HT1080 (cell line): ENCODE data around the gene UPF1. TPM values are rescaled to one million over a fixed set of nuclear protein-coding genes. Genes with fewer than 3 reads are reported as not detected.
"Not testable (repeated sequence)": the region's sequence is repeated elsewhere in the genome, so short reads cannot be mapped to it uniquely, and the experiment has no call there.

Experiments used
- DNase-seq: peaks from one replicate; pipeline ENCODE4 v3.0.0-alpha.2; 2015; ENCODE audit warnings: low read depth
- total RNA-seq: library from RNA; depleted of rRNA; stranded (reverse); fragments of >200 nt; shearing (Covaris generic); gene quantifications from 2 replicates; pipeline ENCODE4 v1.2.3, GENCODE V29; 2014

UPF1 gene
- total RNA-seq, 1 experiment from 2014 or later = 57.5 TPM

DNA sequence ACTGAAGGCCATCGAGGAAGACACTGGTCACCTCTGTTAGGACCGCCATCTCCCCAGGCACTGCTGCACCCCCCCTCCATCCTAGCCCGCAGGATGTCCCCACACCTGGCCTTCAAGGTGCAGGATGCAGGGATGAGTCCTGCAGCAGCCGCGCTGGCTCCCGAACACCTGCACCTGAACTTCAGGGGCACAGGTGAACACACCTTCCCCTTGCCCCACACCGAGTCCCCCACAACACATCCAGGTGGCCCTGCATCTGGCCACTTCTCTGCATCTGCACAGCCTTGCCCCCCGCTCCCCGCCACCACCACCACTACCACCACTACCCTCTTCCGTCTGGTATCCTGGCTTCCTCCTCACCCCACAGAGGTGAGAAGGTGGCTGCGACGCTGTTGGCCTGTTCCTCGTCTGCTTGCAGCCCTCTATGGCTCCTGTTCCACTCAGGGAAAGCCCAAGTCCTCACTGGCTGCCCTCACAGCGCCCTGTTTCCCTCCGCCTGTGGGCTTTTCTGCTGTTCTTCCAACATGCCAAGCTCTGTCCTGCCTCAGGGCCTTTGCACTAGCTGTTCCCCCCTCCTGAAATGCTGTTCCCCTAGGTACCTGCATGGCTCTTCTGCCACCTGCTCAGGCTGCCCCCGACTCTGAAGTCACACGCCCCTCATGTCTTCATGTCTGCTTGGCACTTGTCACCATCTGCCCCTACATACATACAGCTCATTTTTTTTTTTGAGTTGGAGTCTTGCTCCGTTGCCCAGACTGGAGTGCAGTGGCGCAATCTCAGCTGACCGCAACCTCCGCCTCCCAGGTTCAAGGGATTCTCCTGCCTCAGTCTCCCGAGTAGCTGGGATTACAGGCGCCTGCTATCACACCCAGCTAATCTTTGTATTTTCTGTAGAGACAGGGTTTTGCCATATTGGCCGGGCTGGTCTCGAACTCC, 65.6 kb downstream of the UPF1 start:
- DNase-seq = no peak

DNA sequence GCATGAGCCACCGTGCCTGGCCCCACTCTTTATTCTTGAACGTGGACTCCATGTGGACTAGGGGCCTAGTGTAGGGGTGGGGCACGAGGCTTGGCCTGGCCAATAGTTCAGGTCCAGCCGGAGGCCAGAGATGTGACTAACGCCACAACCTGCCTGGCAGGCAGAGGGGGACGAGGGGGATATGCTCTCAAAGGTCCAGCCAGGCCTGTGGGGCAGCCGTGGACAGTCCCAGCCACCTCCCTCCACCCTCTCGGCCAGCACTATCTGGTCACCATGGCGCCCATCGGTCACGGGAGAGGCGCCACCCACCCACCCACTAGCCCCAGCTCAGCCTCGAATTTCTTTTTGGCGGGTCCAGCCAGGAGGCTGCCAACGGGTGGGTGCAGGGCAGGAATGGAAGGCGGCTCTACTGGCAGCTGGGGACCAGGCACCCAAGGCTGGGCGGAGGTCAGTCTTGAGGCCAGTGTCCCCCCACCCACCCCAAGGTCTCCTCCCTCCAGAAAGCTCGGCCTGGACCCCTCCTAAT, 66.4 kb downstream of the UPF1 start:
- DNase-seq = no peak

DNA sequence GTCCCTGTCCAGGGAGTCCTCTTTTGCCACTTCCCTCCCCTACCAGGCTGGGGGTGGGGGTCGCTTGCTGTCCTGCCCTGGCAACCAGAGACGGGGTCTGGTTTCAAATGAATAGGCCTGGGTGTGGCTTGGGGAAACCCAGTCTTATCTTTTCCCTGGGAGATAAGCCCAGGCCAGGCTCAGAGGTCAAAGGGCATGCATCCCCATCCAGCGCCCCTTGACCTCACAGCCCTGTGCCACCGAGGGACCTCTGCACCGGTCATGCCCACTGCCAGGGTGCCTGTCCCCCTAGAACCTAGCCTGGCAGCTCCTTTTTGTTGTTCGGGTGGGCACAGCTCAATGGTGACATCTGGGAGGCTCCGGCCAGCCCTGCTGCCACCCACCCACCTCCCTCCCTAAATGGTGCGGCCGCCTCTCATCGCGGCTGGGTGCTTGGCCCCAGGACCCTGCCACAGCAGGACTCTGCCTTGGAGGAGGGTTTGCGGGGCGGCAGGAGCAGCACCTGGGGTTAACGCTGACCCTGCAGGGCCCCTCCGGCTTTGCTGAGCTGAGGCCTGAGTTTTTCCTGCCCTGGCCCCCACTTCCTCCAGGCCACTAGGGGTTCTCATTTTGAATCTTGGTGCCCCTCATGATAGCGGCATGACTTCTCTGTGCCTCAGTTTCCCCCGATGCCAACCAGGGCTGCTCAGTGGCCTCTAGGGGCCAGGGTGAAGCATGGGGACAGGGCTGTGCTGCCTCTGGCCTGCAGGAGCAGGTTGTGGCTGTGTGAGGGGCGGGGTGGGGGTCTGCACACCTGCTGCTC, 67.0 kb downstream of the UPF1 start:
- DNase-seq = no peak

DNA sequence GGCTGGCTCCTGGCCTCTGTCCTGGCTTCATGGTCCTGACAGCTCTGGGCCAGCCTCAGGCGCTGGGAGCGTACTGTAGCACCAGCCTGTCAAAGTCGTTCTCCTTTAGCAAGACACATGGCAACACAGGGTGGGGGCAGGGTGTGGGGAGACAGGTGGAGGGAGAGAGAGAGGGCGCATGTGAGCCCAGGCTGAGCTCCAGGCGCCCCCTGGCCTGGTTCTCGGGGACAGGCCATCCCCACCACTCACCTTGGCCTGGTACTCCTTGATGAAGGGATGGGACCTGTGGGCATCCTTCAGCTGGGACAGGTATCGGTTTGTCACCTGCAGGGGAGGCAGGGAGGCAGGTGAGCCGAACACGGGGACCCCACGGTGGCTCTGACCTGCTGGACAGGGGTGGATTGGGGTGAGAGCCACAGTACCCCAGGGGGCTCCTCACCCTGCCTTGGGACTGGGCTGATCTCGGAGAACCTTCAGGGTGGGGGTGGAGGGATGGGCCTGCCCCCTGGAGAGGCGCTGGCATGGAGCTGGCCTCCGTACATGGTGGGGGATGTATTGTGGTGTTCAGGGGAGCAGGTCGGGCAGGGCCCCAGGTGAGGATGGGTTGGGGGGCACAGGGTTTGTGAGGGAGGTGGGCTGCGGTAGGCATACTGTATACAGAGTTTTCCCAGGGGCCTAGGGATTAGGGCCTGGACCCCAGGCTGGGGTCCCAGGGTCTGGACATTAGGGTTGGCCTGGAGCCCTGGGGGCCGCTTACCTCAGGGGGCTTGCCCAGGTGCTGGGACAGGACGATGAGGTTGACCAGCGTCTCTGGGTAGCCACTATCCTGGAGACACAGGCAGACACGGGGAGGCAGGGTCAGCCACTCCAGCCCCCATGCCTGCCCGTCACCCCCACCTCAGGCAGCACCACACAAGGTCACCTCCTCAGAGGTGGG, 68.1 kb downstream of the UPF1 start:
- DNase-seq = no peak

DNA sequence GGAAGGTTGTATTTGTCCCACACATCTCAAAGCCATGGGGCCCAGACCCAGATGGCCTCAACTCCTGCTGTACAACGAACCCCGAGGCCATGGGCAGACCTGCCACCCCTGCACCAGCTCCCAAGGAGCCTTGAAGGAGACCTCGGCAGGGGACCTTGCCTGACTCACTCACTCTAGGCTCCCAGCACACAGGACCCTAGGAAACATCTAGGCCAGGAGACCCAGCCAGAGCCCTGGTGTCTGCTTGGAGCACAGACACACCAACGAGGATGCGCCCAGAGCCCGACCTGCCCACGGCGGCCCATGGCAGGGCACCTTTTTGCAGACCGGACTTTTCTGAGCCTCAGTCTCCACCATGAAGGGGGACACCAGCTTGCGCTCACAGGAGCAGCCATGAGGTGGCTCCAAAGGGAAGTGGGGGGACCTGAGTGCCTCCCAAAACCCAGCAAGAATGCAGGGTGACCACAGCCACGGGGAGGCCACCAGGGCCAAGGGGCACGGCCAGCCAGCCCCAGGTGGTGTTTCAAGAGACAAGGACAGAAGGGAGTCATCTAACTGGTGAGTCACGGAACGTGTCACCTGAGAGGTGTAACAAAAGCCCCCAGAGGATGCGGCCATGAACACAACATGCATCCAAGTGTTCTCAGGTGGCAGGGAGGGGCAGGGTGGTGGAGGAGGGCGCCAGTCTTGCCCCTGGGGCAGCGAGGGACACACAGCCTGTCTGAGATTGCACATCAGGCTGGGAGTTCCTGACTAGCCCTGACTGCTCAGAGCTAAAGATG, 69.1 kb downstream of the UPF1 start:
- DNase-seq = no peak

DNA sequence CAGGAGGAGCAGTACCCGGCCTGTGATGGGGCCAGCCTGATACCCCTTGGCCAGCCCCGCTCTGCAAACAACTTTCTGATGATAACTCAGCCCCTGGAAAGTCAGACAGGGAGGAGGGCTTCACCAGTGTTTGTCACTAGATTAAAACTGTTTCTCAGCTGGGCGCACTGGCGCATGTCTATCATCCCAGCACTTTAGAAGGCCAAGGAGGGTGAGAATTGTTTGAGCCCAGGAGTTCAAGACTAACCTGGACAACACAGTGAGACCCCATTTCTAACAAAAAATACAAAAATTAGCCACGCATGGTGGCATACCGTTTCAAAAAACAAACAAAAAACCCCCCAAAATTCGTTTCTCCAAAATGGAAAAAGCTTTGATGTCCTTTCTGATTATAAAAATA, 69.7 kb downstream of the UPF1 start:
- DNase-seq = no peak

DNA sequence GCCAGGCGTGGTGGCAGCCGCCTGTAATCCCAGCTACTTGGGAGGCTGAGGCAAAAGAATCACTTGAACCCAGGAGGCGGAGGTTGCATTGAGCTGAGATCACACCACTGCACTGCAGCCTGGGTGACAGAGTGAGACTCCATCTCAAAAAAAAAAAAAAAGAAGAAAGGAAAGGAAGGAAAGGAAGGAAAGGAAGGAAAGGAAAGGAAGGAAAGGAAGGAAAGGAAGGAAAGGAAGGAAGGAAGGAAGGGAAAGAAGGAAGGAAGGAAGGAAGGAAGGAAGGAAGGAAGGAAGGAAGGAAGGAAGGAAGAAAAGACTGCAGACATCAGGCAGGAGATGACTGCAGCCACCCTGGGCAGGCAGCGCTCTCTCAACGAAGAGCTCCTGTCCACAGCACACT, 70.8 kb downstream of the UPF1 start:
- DNase-seq = not testable (repeated sequence)

DNA sequence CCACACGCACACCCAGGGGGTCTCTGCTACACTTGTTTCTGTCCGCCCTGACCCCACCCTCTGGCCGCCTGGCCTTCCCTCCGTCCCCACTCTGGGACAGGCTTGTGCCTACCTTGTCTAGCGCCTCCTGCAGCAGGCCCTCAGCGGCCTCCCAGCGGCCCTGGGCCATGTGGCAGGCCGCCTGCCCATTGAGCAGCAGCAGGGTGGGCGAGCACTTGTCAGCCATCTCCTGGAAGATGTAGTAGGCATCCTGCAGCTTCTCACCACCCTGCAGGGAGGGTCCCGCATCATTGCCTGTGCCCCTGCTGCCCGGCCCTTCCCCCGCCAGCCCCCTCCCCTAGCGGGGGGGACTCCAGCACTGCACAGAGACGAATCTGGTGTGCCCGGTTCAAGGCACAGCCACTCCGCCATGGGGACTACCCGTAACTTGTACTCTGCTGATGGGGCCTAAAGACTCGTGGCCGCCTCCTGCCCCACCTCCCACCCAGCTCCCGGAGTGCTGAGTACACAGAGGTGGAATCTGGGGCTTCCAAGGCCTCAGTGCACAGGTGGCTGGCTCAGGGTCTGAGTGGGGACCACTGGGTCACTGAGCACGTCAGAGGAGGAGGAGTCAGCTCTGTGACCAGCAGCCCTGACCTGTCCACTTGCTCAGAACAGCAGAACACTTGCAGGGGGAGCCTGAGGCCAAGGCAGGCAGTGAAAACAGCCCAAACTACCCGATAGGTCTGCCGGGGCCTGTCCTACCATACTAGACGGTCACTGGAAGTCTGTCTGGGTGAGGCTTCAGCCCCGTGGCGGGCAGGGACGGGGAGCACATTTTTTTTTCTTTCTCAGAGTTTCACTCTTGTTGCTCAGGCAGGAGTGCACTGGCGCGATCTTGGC, 71.6 kb downstream of the UPF1 start:
- DNase-seq = no peak

DNA sequence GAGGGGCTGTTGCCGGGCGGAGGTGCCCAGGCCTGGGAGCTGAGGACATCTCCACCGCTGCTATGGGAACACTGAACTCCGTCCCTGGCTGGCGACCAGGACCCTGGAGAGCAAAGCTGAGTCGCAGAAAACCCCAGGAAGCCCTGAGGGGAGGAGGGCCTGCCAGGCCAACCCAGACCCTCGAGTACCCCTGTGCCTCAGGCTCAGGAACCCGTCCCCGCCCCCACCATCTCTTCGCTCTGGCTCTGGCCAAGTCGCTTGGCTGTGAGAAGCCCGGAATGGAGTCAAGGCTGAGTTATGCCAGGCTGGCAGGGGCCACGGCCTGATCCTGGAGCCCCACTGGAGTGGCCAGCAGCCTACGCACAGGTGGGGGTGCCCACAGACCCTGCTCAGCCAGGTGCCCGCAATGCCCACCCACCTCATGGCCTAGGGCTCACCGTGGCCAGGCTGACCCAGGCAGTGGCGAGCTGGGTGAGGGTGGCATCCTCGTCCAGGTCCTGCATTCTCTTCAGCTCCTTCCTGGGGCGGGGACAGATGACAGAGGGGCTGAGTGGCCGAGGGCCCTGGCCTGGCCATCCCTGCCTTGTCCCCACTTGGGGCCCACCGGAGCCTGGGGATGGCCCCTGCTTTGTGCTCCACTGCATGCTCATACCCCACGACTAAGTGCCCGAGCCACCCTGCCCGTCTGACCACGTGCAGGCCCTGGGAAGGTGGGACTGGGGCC, 72.7 kb downstream of the UPF1 start:
- DNase-seq = no peak

DNA sequence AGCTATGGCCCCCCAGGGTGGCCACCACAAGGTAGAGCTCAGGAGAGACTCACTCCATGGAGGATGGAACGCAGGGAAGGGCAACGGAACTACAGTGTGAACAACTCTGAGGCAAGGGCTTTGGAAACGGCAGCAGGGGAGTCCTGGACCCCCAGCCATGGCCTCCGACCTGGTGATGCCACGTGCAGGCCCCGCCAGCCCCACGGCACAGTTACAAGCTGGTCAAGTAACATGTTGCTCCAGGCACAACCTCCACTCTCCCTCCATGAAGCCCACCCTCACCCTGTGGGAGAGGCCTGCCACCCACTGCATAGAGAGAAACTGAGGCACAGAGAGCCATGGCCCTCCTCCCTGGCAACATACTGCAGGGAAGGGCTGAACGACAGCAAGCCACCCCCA, 73.3 kb downstream of the UPF1 start:
- no peak for DNase-seq

DNA sequence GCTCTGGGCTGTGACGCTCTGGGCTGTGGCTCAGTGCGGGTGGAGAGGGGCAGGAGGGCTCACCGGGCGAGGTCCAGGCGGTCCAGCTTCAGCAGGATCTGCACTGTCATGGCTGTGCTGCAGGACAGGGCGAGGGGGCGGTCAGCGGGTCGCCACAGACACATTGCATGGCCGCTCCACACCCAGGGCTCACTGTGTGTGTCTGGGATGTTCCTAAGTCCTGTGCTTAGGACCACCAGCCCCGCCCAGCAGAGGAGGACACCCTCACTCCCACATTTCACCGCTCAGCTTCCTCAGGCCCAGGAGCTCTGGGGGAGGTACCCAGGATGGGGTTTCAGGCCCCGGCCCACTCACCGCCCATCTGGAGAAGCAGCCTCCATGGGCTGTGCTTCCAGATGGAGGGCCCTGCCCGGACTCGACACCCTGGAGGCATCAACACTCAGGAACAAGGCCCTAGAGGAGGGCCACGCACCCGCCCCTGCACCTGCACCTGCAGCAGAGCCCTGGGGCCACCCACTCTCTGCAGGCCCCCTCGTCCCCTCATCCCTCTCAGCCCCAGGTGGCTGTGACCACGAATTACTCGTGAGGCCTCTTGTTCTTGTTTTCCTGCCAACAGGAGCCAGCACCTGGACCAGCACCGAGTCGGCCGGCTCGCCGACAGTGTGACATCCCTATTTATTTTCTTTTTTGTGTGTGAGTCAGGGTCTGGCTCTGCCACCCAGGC, 73.9 kb downstream of the UPF1 start:
- no peak for DNase-seq

DNA sequence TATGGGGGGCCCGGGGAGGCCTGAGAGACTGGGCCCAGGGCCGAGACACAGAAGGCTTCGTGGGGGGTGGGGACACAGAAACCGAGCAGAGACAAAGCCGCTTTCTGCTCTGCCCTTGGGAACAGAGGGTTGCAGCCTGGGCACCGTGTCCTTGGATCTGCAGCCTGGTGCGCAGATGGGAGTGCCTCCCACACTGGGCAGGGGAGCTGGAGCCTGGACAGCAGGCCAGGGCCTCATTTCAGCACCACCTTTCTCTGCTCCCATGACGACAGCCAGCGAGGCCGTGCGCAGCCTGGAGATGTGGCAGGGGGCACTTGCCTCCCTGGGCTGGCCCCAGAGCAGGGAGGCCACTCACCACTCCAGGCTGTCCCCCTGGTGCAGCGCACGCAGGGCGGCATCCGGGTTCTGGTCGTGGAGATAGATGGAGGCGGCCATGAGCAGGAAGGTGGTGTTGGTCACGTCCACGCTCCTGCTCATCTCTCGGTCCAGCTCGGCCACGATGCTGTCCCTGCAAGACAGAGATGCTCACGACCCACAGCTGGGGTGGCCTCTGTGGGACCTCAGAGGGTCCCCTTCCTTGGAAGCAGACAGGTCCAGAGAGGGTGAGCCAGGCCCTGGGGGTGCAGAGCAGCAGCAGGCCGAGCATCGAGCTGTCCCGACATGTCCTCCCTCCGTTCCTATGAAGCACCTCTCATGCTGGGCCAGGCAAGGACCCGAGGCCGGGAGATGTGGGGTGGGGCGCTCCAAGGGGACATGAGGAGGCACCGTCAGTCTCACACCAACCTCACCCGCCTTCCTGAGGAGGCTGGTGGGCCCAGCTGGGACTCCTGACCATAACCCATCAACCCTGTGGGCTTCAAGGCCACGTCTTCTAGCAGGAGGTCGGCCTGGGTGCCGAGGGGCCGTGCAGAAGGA, 75.1 kb downstream of the UPF1 start:
- DNase-seq = no peak

DNA sequence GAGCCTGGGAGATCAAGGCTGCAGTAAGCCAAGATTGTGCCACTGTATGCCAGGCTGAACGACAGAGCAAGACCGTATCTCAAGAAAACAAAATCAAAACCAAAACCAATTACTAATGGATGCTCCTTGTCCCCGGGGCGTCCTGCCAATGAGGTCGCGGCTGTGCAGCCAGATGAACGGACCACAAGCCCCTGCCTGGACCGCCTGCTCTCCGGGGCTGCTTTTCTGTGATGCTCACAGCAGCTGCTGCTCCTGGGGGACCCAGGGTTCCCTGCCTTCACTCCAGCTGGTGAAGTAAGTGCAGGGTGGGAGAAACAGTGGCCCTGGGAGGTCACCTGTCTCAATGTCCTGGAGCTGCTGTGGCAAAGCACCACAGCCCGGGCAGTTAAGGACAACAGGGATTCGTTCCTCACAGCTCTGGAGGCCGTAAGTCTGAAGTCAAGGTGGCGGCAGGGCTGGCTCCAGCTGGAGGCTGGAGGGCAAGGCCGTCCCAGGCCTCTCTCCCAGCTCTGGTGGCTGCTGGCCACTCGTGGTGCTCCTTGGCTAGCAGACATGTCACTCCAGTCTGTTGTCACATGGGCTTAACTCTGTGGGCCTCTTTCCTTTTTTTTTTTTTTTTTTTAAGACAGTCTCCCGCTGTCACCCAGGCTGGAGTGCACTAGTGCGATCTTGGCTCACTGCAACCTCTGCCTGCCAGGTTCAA, 77.3 kb downstream of the UPF1 start:
- no peak for DNase-seq

DNA sequence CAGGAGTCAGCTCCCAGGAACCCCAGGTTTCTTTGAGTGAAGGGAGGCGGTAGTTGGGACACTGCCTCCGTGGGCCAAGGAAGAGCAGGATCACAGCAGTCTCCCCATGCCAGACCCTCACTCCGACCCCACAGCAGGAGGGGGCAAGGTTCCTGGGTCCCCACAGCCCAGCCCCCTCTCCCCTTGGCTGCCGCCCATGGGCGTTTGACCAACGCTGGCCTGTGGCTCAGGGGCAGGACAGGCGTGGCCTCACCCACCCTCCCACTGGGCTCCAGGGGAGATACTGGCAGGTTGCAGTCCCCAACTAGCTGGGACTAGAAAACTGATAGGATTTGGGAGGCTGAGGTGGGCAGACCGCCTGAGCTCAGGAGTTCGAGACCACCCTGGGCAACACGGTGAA, 78.3 kb downstream of the UPF1 start:
- no peak for DNase-seq

DNA sequence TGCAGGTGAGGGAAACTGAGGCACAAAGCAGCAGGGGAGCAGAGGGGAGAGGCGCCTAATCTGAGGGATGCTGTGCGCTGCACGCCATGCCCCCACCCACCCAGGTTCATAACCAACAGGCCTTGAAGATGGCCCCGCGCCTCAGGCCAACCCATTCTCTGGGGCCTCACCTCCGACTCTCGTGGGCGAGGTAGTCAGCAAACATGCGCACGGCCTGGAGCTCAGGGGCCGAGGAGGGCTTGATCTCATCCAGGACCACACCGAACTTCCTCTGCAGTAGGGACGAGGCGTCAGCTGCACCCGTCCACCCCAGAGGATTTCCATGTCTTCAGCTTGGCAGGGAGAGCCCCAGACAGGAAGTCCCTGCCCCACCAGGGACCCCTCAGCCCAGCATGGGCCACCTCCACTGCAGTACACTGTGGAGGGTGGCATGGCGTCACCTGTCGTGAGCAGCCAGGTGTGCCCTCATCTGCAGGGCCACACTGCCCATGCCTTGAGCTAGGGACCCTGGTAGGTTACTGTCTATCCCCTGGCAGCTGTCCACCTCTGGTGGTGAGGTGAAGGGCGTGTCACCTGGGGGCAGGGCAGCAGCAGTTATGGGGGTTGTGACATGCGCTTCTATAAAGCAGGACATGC, 79.2 kb downstream of the UPF1 start:
- DNase-seq = no peak

DNA sequence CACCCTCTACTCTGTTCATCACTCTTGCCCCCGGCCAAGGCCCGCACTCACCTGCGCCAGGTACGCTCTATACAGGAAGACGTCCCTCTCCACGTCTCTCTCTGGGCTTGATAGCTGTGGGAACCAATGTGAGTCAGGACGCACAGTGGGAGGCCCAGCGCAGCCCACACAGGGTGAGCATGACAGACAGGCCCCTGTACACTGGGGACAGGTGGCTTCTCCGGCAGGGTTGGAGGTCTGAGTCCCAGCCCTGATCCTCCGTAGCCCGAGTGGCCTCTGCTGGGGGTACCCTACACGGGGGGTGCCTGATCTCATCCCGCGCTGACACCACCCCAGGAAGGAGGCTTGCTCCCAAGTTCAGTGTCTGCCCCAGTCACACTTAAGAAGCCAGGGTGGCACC, 81.2 kb downstream of the UPF1 start:
- DNase-seq = no peak
